Neural progenitor cell (in vitro differentiated cells): ENCODE data around the gene LMAN2L. TPM values are rescaled to one million over a fixed set of nuclear protein-coding genes. Genes with fewer than 3 reads are reported as not detected.
A peak's percentile ranks its signal among the peaks of the same experiment; 100 is the strongest.

Experiments used
- DNase-seq: peaks from one replicate; pipeline ENCODE4 v3.0.0-alpha.2; 2016; ENCODE audit warnings: low spot score
- H2AFZ ChIP-seq: fragments of 200-600 bp; sonication (generic); replicated peaks from 2 replicates; pipeline ENCODE4 v1.6.1; 2016; ENCODE audit warnings: antibody characterized with exemption
- H3F3A ChIP-seq: fragments of 200-600 bp; sonication (generic); 2 replicates; pipeline ENCODE4 v1.6.1; 2016; ENCODE audit warnings: antibody characterized with exemption, low read depth
- H3K27ac ChIP-seq: fragments of 200-600 bp; sonication (generic); 2 replicates; pipeline ENCODE4 v1.5.1; 2016; ENCODE audit warnings: mild to moderate bottlenecking
- H3K27me3 ChIP-seq: fragments of 200-600 bp; sonication (generic); 2 replicates; pipeline ENCODE4 v1.6.1; 2016; ENCODE audit warnings: mild to moderate bottlenecking, moderate library complexity
- H3K36me3 ChIP-seq: fragments of 200-600 bp; sonication (generic); 2 replicates; pipeline ENCODE4 v1.5.1; 2016
- H3K4me1 ChIP-seq: fragments of 200-600 bp; sonication (generic); 2 replicates; pipeline ENCODE4 v1.6.1; 2016; ENCODE audit warnings: mixed run types
- H3K4me2 ChIP-seq: fragments of 200-600 bp; sonication (generic); 2 replicates; pipeline ENCODE4 v1.6.1; 2016
- H3K4me3 ChIP-seq: fragments of 200-600 bp; sonication (generic); 2 replicates; pipeline ENCODE4 v1.5.1; 2016
- H3K79me2 ChIP-seq: fragments of 200-600 bp; sonication (generic); 2 replicates; pipeline ENCODE4 v1.6.1; 2016; ENCODE audit warnings: low read depth
- H3K9ac ChIP-seq: fragments of 200-600 bp; sonication (generic); 2 replicates; pipeline ENCODE4 v1.6.1; 2016
- H3K9me3 ChIP-seq: fragments of 200-600 bp; sonication (generic); 2 replicates; pipeline ENCODE4 v1.5.1; 2016; ENCODE audit warnings: low read depth
- H4K20me1 ChIP-seq: fragments of 200-600 bp; sonication (generic); 2 replicates; pipeline ENCODE4 v1.6.1; 2016; ENCODE audit warnings: low read depth
- H3K27ac Mint-ChIP-seq: 3 replicates; pipeline ENCODE4 v1.8.0; 2021; ENCODE audit warnings: mixed read lengths
- H3K27me3 Mint-ChIP-seq: 2 replicates; pipeline ENCODE4 v1.8.0; 2022; ENCODE audit warnings: low read depth, mild to moderate bottlenecking, inconsistent platforms, moderate library complexity, mixed read lengths; ENCODE audit not compliant: insufficient read depth
- H3K36me3 Mint-ChIP-seq: 3 replicates; pipeline ENCODE4 v1.8.0; 2021; ENCODE audit warnings: mixed read lengths
- H3K4me1 Mint-ChIP-seq: 3 replicates; pipeline ENCODE4 v1.8.0; 2021; ENCODE audit warnings: mixed read lengths
- H3K4me3 Mint-ChIP-seq: 3 replicates; pipeline ENCODE4 v1.8.0; 2021; ENCODE audit warnings: mild to moderate bottlenecking, moderate library complexity, mixed read lengths
- H3K9me3 Mint-ChIP-seq: 3 replicates; pipeline ENCODE4 v1.8.0; 2020; ENCODE audit warnings: mixed read lengths
- EZH2 ChIP-seq: fragments of 200-600 bp; sonication (generic); IDR thresholded peaks from 2 replicates; pipeline ENCODE4 v1.6.1; 2017; ENCODE audit warnings: antibody characterized with exemption, mild to moderate bottlenecking, moderate library complexity
- EZH2phosphoT487 ChIP-seq: fragments of 200-600 bp; sonication (generic); IDR thresholded peaks from 2 replicates; pipeline ENCODE4 v1.6.1; 2017; ENCODE audit warnings: antibody characterized with exemption
- total RNA-seq: library from RNA; depleted of rRNA; stranded (reverse); fragments of >200 nt; gene quantifications from 2 replicates; pipeline ENCODE4 v1.2.3, GENCODE V29; 2015; ENCODE audit warnings: low replicate concordance
- TF ChIP-seq, protein P1 (sequence below): fragments of 200-600 bp; sonication (generic); IDR thresholded peaks from 2 replicates; pipeline ENCODE4 v1.5.1; 2017; ENCODE audit warnings: antibody characterized with exemption, mild to moderate bottlenecking

Gene LMAN2L
- total RNA-seq, 1 donor from 2014 or later, result 25.9 TPM

GRCh38 chr2:96773922-96774321, 34.1 kb upstream of the LMAN2L start:
- Histone ChIP-seq H2AFZ (no peak overlapping the region), H3K79me2 (peaks cover 12% of the 10 kb centered on the region), H3K4me3 (no peak overlapping the region), H3K27ac (no peak overlapping the region), H3K9ac (no peak overlapping the region), H3K4me1 (no peaks in the 10 kb centered on the region), H4K20me1 (peaks cover 22% of the 10 kb centered on the region), H3F3A (no peaks in the 10 kb centered on the region), H3K9me3 (no peaks in the 10 kb centered on the region), H3K4me2 (no peak overlapping the region), H3K36me3 (no peaks in the 10 kb centered on the region), H3K27me3 (no peaks in the 10 kb centered on the region)
- peaks cover 16% of the 10 kb centered on the region for H3K4me1 Mint-ChIP-seq
- no peaks in the 10 kb centered on the region for H3K9me3 Mint-ChIP-seq
- H3K36me3 Mint-ChIP-seq, result no peaks in the 10 kb centered on the region
- peaks cover 3% of the 10 kb centered on the region for H3K27me3 Mint-ChIP-seq
- no peak overlapping the region for H3K4me3 Mint-ChIP-seq
- H3K27ac Mint-ChIP-seq, result no peak overlapping the region
- no peak for DNase-seq
- TF ChIP-seq EZH2phosphoT487, result no peak
- TF ChIP-seq, protein P1, sequence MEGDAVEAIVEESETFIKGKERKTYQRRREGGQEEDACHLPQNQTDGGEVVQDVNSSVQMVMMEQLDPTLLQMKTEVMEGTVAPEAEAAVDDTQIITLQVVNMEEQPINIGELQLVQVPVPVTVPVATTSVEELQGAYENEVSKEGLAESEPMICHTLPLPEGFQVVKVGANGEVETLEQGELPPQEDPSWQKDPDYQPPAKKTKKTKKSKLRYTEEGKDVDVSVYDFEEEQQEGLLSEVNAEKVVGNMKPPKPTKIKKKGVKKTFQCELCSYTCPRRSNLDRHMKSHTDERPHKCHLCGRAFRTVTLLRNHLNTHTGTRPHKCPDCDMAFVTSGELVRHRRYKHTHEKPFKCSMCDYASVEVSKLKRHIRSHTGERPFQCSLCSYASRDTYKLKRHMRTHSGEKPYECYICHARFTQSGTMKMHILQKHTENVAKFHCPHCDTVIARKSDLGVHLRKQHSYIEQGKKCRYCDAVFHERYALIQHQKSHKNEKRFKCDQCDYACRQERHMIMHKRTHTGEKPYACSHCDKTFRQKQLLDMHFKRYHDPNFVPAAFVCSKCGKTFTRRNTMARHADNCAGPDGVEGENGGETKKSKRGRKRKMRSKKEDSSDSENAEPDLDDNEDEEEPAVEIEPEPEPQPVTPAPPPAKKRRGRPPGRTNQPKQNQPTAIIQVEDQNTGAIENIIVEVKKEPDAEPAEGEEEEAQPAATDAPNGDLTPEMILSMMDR, result no peak
- TF ChIP-seq EZH2, result no peak

DNA sequence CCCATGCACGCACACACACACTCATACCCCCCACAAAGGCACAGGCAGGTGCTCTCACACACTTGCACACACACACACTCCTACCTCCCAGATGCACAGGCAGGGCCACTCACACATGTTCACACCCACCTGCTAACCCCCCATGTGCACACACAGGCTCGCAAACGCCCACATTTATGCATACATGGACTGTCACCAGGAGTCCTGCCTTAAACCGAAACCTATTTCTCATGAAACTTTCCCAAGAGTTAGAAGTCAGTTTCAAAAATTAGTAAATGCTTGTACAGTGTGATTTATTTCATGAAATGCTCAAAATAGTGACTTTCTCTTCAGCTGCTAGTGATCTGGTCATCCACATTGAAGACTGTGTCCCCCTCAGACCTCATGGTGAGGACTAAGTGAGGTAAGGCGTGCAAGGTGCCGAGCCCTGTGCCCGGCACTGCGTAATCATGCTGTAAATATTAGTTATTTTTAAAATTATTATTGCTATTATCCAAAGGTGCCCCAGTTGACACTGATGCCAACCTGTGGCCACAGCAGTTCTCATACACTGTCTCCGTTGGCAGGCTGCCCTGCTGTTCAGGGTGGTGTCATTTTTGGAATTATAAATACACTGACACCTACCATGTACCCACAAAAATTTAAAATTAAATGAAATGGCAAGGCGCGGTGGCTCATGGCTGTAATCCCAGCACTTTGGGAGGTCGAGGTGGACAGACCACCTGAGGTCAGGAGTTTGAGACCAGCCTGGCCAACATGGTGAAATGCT, 33.2 kb upstream of the LMAN2L start:
- H4K20me1 ChIP-seq, result peaks cover 28% of the 10 kb centered on the region
- no peaks in the 10 kb centered on the region for H3K4me1 ChIP-seq
- Mint-ChIP-seq H3K27ac (peak overlapping the region; percentile 88), H3K27me3 (peaks cover 9% of the 10 kb centered on the region), H3K4me3 (no peak overlapping the region), H3K4me1 (peaks cover 19% of the 10 kb centered on the region), H3K36me3 (peaks cover 3% of the 10 kb centered on the region), H3K9me3 (no peaks in the 10 kb centered on the region)
- H3K9ac ChIP-seq, result no peak overlapping the region
- DNase-seq, result no peak
- H3K27me3 ChIP-seq, result no peaks in the 10 kb centered on the region
- no peaks in the 10 kb centered on the region for H3K36me3 ChIP-seq
- H3K4me2 ChIP-seq, result no peak overlapping the region
- peaks cover 12% of the 10 kb centered on the region for H3K79me2 ChIP-seq
- H3K4me3 ChIP-seq, result no peak overlapping the region
- H2AFZ ChIP-seq, result no peak overlapping the region
- TF ChIP-seq EZH2phosphoT487 (no peak), EZH2 (no peak)
- TF ChIP-seq, protein P1, result no peak
- no peak overlapping the region for H3K27ac ChIP-seq
- H3K9me3 ChIP-seq, result no peaks in the 10 kb centered on the region
- H3F3A ChIP-seq, result no peaks in the 10 kb centered on the region

GRCh38 chr2:96771796-96772618, 32.1 kb upstream of the LMAN2L start:
- Histone ChIP-seq H3K27ac (no peak overlapping the region), H2AFZ (no peak overlapping the region), H3K4me1 (no peaks in the 10 kb centered on the region), H3K4me3 (no peak overlapping the region), H3K79me2 (peaks cover 12% of the 10 kb centered on the region), H3K36me3 (no peaks in the 10 kb centered on the region), H3K4me2 (no peak overlapping the region), H3F3A (no peaks in the 10 kb centered on the region), H3K9ac (no peak overlapping the region), H3K9me3 (no peaks in the 10 kb centered on the region), H4K20me1 (peaks cover 33% of the 10 kb centered on the region), H3K27me3 (no peaks in the 10 kb centered on the region)
- DNase-seq, result no peak
- TF ChIP-seq, protein P1, result no peak
- no peak for TF ChIP-seq EZH2
- TF ChIP-seq EZH2phosphoT487, result no peak
- Mint-ChIP-seq H3K9me3 (no peaks in the 10 kb centered on the region), H3K4me3 (no peak overlapping the region), H3K36me3 (peaks cover 3% of the 10 kb centered on the region), H3K27ac (no peak overlapping the region), H3K4me1 (peaks cover 19% of the 10 kb centered on the region), H3K27me3 (peaks cover 7% of the 10 kb centered on the region)
